ENCODE results near the gene UNKL.

The UNKL gene

GRCh38 chr16:1385232-1385631 is 29.3 kb downstream of the UNKL start:
- Histone ChIP-seq H3K9me2 (ENCODE audit: low read depth, low read length) (no peaks in the 10 kb centered on the region), H3K27me3 (ENCODE audit: insufficient read depth, low read length) (no peaks in the 10 kb centered on the region), H3K79me2 (ENCODE audit: insufficient read depth, low read length) (no peaks in the 10 kb centered on the region), H3K4me3 (ENCODE audit: low read depth, low read length, poor library complexity, severe bottlenecking) (no peak overlapping the region), H3K9ac (ENCODE audit: low read length) (no peak overlapping the region), H3F3A (ENCODE audit: insufficient read depth, low read length) (no peaks in the 10 kb centered on the region), H4K20me1 (ENCODE audit: insufficient read depth, low read length) (no peaks in the 10 kb centered on the region), H3K9me3 (ENCODE audit: low read length) (no peaks in the 10 kb centered on the region), H3K36me3 (ENCODE audit: insufficient read depth, low read length) (peaks cover 13% of the 10 kb centered on the region), H3K4me1 (ENCODE audit: insufficient read depth, low read length, severe bottlenecking) (no peaks in the 10 kb centered on the region), H2AFZ (ENCODE audit: low read length) (no peak overlapping the region), H3K27ac (ENCODE audit: low read depth, low read length, poor library complexity, severe bottlenecking) (no peak overlapping the region), H3K4me2 (ENCODE audit: low read length) (no peak overlapping the region)
- TF ChIP-seq EZH2 (IDR thresholded peaks at IDR 0.05; ENCODE audit: borderline replicate concordance, low read length) (no peak), CTCF (IDR thresholded peaks at IDR 0.05; ENCODE audit: low read length) (no peak)

- H3F3A ChIP-seq (ENCODE audit: insufficient read depth, low read length): no peaks in the 10 kb centered on the region
- no peaks in the 10 kb centered on the region for H3K9me3 ChIP-seq (ENCODE audit: low read length)
- peaks cover 13% of the 10 kb centered on the region for H3K36me3 ChIP-seq (ENCODE audit: insufficient read depth, low read length)
- H2AFZ ChIP-seq (ENCODE audit: low read length): no peak overlapping the region
- peaks cover 4% of the 10 kb centered on the region for H3K79me2 ChIP-seq (ENCODE audit: insufficient read depth, low read length)
- H3K9ac ChIP-seq (ENCODE audit: low read length): no peak overlapping the region
- no peaks in the 10 kb centered on the region for H4K20me1 ChIP-seq (ENCODE audit: insufficient read depth, low read length)
- H3K4me2 ChIP-seq (ENCODE audit: low read length): no peak overlapping the region
- H3K27me3 ChIP-seq (ENCODE audit: insufficient read depth, low read length): no peaks in the 10 kb centered on the region
- H3K4me1 ChIP-seq (ENCODE audit: insufficient read depth, low read length, severe bottlenecking): peaks cover 9% of the 10 kb centered on the region
- H3K9me2 ChIP-seq (ENCODE audit: low read depth, low read length): no peaks in the 10 kb centered on the region
- H3K4me3 ChIP-seq (ENCODE audit: low read depth, low read length, poor library complexity, severe bottlenecking): no peak overlapping the region
- TF ChIP-seq CTCF (IDR thresholded peaks at IDR 0.05; ENCODE audit: low read length) (no peak), EZH2 (IDR thresholded peaks at IDR 0.05; ENCODE audit: borderline replicate concordance, low read length) (no peak)
- no peak overlapping the region for H3K27ac ChIP-seq (ENCODE audit: low read depth, low read length, poor library complexity, severe bottlenecking)
These were observed 30.9 kb downstream of the UNKL start for GRCh38 chr16:1383556-1383955.

GRCh38 chr16:1381612-1382406 is 32.7 kb downstream of the UNKL start:
- Histone ChIP-seq H3K9me2 (ENCODE audit: low read depth, low read length) (no peaks in the 10 kb centered on the region), H3K9me3 (ENCODE audit: low read length) (no peaks in the 10 kb centered on the region), H3K27me3 (ENCODE audit: insufficient read depth, low read length) (no peaks in the 10 kb centered on the region), H2AFZ (ENCODE audit: low read length) (no peak overlapping the region), H3K79me2 (ENCODE audit: insufficient read depth, low read length) (peaks cover 9% of the 10 kb centered on the region), H3K27ac (ENCODE audit: low read depth, low read length, poor library complexity, severe bottlenecking) (no peak overlapping the region), H3K4me1 (ENCODE audit: insufficient read depth, low read length, severe bottlenecking) (peaks cover 23% of the 10 kb centered on the region), H3K36me3 (ENCODE audit: insufficient read depth, low read length) (peaks cover 10% of the 10 kb centered on the region), H4K20me1 (ENCODE audit: insufficient read depth, low read length) (no peaks in the 10 kb centered on the region), H3K9ac (ENCODE audit: low read length) (no peak overlapping the region), H3K4me3 (ENCODE audit: low read depth, low read length, poor library complexity, severe bottlenecking) (no peak overlapping the region), H3F3A (ENCODE audit: insufficient read depth, low read length) (no peaks in the 10 kb centered on the region), H3K4me2 (ENCODE audit: low read length) (no peak overlapping the region)
- TF ChIP-seq EZH2 (IDR thresholded peaks at IDR 0.05; ENCODE audit: borderline replicate concordance, low read length): no peak
- no peak for TF ChIP-seq CTCF (IDR thresholded peaks at IDR 0.05; ENCODE audit: low read length)

Measured in OCI-LY1 (cell line).